ENCODE measurements around the gene DNPH1. TPM values are rescaled to one million over a fixed set of nuclear protein-coding genes. Genes with fewer than 3 reads are reported as not detected.

Gene DNPH1
- total and polyA plus RNA-seq, 2 of the 8 experiments (the other 6 are each of a cell fraction or from before 2014, with no cell fraction given): 33.9 to 134 TPM

DNA sequence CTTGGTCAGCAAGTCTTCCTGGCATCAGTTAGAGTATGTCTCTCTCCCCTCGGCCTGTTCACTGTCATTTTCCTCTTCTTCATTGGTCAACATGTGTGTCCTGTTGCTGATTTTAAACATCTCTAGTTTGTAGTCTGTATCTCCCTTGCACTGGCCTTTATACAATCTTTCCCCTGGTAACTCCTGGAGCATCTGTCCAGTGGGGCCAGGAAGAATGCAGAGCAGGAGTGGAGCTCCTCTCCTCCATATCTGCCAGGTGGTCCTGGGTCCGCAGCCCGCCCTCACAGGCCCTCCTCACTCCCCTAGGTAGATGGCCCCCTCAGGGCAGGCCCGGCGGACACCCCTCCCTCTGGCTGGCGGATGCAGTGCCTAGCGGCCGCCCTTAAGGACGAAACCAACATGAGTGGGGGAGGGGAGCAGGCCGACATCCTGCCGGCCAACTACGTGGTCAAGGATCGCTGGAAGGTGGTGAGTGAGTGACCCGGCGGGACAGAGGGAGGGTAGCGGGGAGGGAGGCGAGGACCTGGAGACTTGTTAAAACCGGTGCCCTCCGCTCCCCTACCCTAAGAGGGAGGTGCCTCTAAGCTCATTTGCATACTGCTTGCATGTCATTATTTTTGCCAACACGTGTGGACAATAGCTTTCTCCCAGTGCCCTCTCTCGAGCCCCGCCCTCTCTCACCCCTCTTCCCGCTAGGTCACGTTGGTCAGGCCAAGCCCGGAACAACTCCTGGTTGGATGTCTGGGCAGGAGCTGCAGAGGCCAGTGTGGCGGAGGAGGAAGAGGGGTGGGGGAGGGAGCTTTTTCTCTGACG is 17.2 kb upstream of the DNPH1 start (continued):
- peak; percentile 19; the same call in 1 of the 2 replicates for TF ChIP-seq BACH1 (IDR thresholded peaks at IDR 0.05; ENCODE audit: low read length)
- no peak for TF ChIP-seq SIX5 (IDR thresholded peaks at IDR 0.05; ENCODE audit: low read depth, low read length)
- TF ChIP-seq, protein P1, sequence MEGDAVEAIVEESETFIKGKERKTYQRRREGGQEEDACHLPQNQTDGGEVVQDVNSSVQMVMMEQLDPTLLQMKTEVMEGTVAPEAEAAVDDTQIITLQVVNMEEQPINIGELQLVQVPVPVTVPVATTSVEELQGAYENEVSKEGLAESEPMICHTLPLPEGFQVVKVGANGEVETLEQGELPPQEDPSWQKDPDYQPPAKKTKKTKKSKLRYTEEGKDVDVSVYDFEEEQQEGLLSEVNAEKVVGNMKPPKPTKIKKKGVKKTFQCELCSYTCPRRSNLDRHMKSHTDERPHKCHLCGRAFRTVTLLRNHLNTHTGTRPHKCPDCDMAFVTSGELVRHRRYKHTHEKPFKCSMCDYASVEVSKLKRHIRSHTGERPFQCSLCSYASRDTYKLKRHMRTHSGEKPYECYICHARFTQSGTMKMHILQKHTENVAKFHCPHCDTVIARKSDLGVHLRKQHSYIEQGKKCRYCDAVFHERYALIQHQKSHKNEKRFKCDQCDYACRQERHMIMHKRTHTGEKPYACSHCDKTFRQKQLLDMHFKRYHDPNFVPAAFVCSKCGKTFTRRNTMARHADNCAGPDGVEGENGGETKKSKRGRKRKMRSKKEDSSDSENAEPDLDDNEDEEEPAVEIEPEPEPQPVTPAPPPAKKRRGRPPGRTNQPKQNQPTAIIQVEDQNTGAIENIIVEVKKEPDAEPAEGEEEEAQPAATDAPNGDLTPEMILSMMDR (IDR thresholded peaks at IDR 0.05; ENCODE audit: control extremely low read depth in 1 of 3, insufficient read depth in 1 of 3, low read depth in 1 of 3, low read length in 3 of 3): no peak
- peak; percentile 47 to 79; a peak in 1 of 4 replicates for TF ChIP-seq SIN3A (conservative IDR thresholded peaks at IDR 0.05 in 1 of 2, IDR thresholded peaks at IDR 0.05 in 1 of 2; ENCODE audit: low read depth in 1 of 2, low read length in 2 of 2)
- TF ChIP-seq ASH2L (IDR thresholded peaks at IDR 0.05; ENCODE audit: low read length): no peak
- TF ChIP-seq HDAC2 (IDR thresholded peaks at IDR 0.05; ENCODE audit: borderline replicate concordance in 1 of 2, low read depth in 2 of 2, low read length in 2 of 2): no peak
- 0 out of 2 replicates have a peak, but pooled peaks have one; percentile 38 for TF ChIP-seq PHF8 (conservative IDR thresholded peaks at IDR 0.05; ENCODE audit: low read depth, low read length)
- TF ChIP-seq HDAC6 (IDR thresholded peaks at IDR 0.05; ENCODE audit: low read depth, low read length): no peak
- no peak for TF ChIP-seq GTF2F1 (IDR thresholded peaks at IDR 0.05; ENCODE audit: borderline replicate concordance, low read depth, low read length)
- peak; percentile 21 for TF ChIP-seq CREB1 (IDR thresholded peaks at IDR 0.05)
- no peak for TF ChIP-seq TEAD4 (IDR thresholded peaks at IDR 0.05; ENCODE audit: low read depth, low read length)
- TF ChIP-seq SUZ12 (IDR thresholded peaks at IDR 0.05; ENCODE audit: low read length): no peak
- TF ChIP-seq SP2 (IDR thresholded peaks at IDR 0.05; ENCODE audit: low read length): no peak
- peak; percentile 42; the same call in 1 of the 2 replicates for TF ChIP-seq TBP (IDR thresholded peaks at IDR 0.05; ENCODE audit: low read depth, low read length)
- TF ChIP-seq GABPA (IDR thresholded peaks at IDR 0.05; ENCODE audit: borderline replicate concordance, insufficient read depth, low read length): no peak
- TF ChIP-seq SRF (IDR thresholded peaks at IDR 0.05; ENCODE audit: low read depth, low read length): no peak
- TF ChIP-seq KDM1A (IDR thresholded peaks at IDR 0.05; ENCODE audit: borderline replicate concordance, low read length): no peak
- peak; percentile 66 for TF ChIP-seq RBBP5 (IDR thresholded peaks at IDR 0.05; ENCODE audit: borderline replicate concordance, low read depth, low read length)
- TF ChIP-seq SIRT6 (IDR thresholded peaks at IDR 0.05; ENCODE audit: low read length): no peak
- TF ChIP-seq POLR2A (IDR thresholded peaks at IDR 0.05; ENCODE audit: control extremely low read depth in 1 of 2, low read depth in 2 of 2, low read length in 2 of 2): peak in 1 of 2 experiments; percentile 77; a peak in 1 of 3 replicates
- TF ChIP-seq POLR2AphosphoS5 (IDR thresholded peaks at IDR 0.05; ENCODE audit: low read depth, low read length): peak; percentile 58
- TF ChIP-seq CEBPB (IDR thresholded peaks at IDR 0.05; ENCODE audit: low read depth, low read length): no peak
